GM18870 (cell line): ENCODE results near the gene LMX1A.

Experiments
- ATAC-seq: cut with Tn5 transposase; IDR thresholded peaks from one replicate; pipeline ENCODE4 v1.9.1; 2021; ENCODE audit warnings: moderate library complexity; ENCODE audit not compliant: unreplicated experiment

Gene LMX1A

DNA sequence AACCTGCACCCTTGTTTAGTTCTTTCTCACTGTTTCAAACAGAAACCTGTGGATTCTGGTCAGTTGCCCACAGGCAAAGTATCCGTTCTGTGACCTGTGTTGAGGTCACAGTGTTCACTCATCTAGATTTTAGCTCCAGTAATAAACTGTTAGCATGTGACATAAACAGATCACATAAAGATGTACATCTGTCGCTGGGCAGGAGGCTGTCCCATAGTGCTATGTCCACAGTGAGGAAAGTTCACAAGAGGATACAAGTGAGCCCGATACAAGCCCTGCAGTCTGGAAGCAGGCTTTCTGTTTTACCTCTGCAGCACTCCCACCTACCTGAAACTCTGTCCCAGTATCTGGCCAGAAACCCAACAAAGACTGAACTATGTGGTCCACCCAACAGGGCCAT, 28.4 kb downstream of the LMX1A start:
- no peak for ATAC-seq

DNA sequence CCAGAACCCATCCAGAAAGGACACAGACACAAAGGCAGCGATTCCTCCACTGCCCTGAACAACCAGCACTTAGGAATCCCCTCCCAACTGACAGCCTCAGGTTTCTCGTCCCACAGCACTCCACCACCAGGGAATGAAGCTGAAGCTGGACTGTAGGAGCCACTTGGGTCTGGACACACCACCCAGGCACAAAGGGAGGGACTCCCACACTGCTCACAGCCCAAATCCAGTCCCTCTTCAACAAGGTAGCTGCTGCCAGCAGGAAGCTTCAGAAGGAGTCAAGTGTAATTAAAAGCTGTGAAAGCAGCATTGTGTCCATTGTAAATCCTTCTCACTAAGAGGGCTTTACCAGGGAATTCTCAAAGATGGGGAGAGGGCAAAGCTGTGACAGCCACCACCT, 29.0 kb downstream of the LMX1A start:
- ATAC-seq: no peak

DNA sequence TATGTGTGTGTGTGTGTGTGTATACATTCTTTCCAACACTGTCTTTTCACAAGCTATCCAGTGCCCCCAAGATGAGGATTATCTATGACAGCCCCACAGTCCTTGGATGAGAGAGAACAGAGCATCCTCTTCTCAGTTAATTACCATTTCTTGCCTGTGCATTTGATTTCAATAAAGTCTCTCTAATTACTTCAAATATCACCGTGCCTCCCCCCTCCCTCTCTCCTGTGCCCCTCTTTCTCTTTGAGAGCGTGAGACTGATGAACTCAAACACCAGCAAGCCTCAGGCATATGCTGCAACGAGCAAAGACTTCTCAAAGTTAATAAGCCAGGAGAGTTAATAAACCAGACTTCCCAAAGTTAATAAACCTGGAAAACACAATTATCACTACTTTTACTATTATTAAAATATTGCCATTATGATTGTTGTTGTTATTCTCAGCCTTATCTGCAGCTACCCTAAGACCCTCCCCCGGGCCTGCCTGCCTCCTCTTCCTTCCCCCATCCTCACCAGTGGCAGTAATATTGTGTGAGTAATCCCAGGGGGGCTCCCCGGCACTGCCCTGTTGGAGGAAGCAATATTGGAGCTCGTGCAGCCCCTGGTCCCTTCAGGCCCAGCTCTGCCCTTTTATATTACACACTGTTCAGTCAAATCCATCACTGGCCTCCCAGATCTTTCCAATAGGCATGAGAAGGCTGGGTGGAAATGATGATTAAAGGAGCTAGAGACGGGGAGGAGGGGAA, 30.9 kb downstream of the LMX1A start:
- ATAC-seq: no peak

DNA sequence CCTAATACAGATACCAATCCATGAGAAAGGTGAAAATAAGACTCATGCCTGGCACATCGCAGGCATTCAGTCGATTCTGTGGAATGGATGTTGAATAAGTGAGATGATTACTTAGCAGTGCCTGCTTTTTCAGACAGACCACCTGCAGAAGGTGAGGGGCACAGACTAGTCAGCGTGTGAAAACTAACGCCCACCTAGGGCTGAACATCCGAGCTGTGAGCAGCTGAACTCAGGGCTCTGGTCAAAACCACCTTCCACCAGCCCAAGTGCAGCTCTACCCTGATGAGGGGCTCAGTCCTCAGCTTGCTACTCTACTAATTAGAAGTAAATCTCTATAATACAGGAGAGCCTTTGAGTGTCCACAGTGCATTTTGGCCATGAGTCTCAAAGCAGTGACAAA, 32.5 kb downstream of the LMX1A start:
- ATAC-seq: no peak

DNA sequence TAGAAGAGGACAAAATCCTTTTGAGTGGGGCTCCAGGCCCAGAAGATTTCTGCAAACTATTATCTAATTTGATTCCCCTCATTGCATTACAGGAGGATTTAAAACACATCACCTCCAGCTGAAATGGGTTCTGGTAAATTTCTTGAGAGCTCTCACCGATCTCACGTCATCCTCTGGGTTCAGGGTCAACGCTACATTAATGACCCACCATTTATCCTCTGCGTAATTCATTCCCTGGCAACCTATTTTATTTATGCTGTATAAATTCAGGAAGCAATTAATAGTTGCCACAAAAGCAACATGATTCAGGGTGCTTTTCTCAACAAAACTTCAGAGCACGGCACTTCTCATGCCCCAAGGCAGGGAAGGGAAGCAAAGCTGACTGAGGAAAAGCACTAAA, 38.9 kb downstream of the LMX1A start:
- no peak for ATAC-seq

DNA sequence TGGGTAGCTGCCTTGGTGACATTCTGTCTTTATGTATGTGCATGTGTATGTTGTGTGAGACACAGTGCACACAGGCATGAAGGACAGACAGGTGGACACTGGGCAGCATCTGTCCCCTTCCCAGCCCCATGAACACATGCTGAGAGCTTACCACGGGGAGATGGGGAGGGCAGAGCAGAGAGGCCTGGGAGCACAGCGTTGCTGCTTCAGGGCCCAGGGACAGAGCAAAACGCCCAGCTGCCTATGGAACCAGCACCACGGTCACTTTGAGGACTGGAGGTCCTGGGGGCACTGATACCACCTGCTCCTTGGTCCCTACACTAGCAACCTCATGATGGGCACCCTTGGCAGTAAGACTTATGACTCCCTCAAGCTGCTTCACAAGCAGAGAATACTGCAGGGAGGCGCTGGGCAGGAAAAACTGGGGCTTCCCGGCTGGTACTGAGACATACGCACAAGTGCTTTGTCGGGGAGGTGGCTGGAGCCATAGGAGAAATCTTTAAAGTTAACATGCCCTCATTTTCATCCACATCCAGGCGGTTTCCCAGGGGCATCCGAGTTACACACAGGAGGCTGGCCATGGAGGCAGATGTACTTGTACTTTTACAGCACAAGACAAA, 40.3 kb downstream of the LMX1A start:
- ATAC-seq: no peak

DNA sequence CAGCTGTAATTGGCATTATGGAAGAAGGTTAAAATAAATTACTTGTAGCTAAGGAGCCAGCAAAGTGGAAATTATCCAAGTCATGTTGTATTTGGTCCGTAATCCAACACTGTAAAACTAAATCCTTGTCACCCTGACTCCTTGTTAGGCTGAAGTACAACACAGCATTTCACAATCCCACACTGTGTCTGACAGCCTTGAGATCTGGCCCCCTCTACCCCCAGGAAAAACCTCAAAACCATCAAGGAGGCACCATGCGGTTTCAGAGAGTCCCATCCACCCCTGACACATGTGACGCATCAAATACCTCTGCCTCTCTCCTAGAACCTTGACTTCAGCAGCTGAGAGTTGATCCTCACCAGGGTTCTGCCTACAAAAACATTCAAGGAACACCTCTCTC, 41.0 kb downstream of the LMX1A start:
- no peak for ATAC-seq

DNA sequence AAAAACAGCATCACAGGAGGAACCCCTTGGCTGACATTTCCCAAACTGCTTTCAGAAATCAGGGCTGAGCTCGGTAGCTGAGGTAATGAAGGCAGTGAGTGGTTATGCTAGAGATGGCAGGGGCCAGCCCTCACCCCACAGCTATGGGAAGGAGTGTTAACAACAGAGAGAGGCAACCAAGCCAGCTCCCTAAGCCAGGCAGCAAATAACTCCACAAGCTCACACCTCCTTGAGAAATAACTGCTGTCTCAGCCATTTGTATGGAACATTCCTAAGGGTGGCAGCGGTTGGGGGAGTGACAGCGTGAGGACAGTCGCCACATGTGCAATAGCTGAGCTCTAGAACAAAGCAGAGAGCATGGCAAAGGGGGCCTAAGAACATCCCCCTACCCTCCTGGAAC, 42.6 kb downstream of the LMX1A start:
- no peak for ATAC-seq

DNA sequence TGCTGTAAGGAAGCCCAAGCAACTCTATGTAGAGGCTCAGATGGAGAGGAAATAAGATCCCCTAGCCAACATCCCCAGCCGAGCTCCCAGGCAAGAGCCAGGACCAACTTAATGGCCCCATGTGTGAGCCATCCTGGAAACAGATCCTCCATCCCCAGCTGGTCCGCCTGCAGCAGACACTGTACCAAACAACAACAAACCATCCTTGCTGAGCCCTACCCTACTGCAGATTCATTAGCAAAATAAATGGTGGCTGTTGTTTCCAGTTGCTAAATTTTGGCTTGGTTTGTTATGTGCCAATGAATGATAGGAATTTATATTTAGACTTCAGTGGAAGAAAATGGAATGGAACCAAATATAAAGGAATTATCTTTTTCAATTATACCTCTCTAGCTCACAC, 43.9 kb downstream of the LMX1A start:
- ATAC-seq: no peak

DNA sequence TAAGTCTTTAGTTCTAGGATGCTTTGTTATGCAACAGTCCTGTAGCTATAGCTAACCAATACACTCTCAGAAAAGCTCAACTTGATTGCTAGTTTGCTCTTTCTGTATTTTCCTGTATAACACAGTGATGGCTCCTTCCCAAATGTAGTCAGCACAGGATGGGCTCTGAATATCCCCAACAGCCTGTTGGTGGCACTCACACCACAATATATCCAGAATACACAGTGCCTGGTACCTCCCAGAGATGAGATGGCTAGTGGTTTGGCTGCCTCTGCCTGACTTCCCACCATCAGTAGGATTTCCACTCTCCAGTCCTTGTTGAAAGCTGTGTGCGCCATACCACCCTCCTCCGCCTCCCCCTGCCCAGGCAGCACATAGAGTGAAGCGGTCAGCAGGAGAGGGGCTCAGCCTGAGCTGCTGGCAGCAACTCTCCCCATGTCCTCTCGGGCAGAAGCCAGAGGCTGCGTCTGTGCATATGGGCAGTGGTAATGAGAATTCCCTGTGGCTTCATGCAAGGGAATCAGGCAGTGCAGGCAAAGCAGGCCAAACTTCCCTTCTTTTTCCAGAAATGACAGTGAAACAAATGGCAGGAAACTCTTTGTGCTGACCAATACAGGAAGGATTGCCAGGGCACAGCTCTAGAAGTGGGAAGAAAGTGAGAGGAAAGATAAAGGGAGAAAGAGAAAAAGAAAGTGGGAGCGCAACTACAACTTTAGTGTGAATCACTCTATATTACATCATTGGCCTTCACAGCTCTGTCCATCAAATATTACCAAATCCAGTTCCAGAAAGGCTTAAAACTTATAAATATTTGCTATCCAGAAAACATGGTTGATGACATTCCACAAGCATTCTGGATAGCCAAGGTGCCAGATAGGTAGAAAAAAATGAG, 49.7 kb downstream of the LMX1A start:
- ATAC-seq: no peak

DNA sequence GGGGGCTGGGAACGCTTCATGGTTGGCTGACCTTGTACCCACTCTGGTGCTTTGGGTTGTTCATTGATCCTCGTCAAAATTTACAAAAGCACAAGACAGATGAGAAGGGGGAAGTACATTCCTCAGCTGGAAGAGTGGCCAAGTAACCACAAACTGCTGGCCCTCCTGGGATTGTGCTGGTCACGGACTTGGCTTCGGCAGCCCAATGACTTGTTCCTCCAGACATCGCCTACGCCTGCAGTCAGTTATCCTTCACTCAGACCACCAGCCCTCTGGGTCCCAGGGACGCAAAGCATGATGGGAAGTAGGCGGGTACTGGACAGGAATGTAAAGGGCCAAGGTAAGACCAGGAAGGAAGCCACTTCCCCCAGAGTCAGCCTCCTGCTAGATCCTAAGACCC, 53.1 kb downstream of the LMX1A start:
- no peak for ATAC-seq

DNA sequence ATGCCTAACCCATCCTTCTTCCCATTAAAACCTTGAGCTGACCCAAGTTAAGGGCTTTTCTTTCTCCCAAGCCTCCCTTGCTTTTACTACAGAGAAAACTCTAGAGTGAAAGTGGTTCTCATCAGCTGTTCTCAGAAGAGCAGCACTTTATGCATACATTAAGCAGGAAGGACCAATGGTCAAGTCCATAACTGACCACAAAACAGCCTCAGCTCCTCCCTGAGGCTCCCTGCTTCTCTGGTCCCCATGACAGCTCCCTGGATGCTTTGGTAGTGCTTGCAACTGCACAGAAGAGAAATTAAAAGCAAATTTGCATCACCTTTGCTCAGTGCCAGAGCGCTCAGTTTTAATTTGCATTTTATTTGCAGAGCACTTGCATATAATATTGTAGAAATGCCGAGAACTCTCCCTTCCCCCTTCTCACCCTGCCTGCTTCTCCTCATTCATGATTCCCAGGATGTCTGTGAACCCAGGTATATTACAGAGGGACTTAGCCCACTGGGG, 56.1 kb downstream of the LMX1A start:
- no peak for ATAC-seq

DNA sequence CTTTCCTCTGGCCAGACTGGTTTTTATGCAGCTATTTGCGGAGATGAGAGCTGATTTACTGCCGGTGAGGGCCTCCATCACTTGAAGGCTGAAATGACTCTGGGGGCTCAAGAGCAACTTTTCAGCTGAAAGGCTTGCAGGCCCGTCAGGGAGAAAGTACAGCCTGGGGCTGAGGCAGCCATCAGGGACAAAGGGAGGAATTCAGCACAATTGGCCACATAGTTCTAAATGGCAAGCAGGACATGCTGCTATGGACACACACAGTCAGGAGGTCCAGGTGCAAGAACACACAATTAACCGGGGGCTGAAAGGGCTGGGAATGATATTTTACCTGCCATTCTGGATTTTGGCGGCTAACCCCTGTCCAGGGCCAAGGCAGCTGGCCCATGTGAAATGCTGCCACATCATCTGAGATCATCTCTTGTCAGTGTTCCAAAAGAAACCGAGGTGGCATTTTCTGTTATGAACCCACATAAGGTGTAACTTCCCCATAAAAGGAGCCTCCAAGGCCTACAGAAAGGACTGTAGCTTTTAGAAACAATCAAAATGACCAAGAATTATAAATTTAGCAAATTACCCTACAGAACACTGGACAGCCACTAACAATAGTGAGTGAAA, 58.2 kb downstream of the LMX1A start:
- ATAC-seq: no peak

DNA sequence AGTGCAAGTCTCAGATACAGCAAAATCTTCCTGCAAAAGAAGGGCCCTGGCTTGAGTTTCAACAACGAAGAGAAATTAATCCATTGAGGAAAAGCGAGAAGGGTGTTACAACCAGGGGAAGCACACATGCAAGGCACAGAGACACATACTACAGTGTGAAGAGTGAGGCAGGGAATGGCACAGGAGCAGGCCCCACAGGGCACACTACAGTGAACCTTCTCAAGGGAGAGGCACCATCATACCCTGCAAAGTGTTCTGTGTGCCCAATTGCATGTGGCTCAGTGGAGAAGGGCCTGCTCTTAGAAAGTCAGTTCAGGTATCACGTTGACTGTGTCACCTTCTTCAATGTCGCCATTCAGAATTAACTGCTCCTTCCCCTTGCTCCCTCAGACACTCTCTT, 60.3 kb downstream of the LMX1A start:
- no peak for ATAC-seq

DNA sequence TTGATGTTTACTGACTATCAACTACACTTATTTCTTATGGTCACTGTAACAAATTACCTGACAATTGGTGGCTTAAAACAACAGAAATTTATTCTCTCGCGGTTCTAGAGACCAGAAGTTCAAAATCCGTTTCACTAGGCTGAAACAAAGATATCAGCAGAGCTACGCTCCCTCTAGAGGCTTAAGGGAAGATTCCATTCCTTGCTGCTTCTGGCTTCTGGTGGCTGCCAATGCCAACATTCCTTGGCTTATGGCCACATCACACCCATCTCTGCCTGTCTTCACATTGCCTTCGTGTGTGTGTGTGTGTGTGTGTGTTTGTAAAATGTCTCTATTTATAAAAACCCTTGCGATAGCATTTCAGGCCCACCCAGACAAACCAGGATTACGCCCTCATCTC, 66.4 kb downstream of the LMX1A start:
- no peak for ATAC-seq

DNA sequence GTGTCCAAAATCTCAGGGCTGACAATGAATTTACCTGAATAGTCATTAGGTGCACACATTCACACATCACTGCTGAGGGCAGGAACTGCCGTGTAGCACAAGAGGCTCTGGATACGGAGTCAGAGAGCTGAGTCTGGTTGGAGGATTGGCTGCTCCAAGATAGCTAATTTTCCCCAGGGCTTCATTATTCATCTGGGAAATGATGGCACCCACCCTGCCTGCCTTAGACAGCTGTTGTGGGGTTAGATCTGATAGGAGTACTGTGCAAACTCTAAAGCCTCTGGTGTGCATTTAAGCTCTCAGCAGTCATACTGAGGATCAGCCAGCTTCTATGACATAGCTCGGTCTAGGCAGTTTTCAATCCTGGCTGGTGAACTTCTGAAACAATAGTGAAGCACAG, 67.0 kb downstream of the LMX1A start:
- ATAC-seq: no peak

DNA sequence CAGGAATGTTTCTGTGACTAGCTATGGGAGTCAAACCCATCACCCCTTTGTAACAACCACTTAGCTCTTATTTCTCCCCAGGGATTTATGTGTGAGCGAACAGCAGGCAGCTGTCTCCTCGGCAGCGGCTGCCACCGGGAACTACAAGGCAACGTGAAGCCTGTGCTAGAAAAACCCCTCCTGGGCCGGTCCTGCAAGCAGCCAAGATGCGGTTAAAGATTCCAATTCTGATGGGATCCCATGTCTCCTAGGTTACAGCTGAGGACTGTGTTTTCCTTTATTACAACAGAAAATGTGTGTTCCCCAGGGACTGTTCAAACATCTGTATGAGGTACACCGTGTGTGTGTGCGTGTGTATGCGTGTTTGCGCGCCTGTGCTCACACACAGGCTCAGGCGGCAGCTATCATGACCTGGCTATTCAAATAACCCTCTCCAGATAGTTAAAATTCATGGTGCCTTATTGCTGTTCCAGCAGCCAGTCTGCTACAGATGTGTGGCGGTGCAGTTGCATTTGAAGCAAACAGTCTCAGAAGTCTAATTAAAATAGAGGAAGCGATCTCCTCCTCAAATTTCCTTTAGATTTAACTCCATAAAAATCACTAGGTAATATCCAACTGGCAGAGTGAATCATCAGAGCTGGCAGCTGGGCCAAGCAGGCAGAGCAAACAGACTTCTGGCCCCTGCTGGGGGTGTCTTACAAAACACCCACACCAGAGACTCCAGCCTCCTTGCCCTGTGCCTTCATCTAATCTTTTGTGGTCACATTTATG, 68.0 kb downstream of the LMX1A start:
- no peak for ATAC-seq

DNA sequence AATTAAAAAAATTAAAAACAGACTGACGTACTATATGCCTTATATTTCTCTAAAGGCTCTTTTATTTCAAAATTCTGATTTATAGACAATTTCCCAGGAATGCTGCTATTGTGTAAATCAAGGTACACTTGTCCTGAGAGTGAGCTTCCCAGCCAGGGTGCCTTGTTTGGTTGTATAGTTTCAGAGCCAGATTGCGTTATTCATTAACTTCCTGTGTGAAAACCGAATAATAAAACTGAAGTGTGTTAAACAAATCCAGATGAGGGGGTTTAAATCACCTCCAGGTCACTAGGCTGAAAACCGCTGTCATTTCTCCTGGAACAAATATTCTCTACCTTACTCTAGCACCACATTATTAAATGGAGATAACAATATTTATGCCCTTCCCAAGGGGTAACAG, 68.7 kb downstream of the LMX1A start:
- no peak for ATAC-seq

DNA sequence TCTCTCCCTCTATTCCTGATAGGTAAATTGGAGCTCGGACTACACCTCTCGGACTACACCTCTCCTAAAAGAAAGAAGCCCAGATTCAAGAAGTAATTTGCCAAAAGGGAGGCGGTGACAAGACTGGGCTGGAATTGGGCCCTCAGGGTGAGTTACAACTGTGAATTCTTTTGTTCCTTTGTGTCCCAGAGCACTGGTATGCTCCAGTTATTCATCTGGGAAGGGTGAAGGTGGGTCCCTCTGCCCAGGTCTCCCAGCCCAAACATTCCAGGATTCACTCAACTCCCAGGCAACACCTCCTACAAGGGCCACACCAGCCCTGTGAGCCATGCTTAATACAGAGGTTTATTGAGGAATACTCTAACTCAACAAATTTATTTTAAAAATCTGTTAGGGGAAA, 69.2 kb downstream of the LMX1A start:
- ATAC-seq: no peak

DNA sequence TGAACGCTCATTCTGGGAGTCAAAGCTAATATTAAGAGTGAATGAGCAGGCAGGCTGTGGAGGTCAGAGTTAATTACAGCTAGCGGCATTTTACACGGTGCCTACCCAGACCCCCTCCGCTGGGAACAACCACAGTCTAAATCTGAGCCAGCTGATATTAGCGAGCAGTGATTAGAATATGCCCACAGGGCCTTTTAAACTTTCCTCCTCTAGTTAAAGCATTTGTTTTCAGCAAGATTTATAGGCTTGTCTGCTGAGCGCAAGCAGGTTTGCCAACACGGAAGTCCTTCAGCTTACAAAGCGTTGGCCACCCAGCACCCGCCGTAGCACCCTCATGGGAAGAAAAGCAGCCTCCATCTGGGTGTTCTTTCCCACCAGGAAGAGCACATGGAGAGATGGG, 72.1 kb downstream of the LMX1A start:
- no peak for ATAC-seq
